Osteoblast (primary cell): ENCODE measurements around the gene FGF19. TPM values are rescaled to one million over a fixed set of nuclear protein-coding genes. Genes with fewer than 3 reads are reported as not detected.
A peak's percentile ranks its signal among the peaks of the same experiment; 100 is the strongest.

Experiments used
- DNase-seq: peaks from one replicate; pipeline ENCODE4 v3.0.0; 2011; ENCODE audit warnings: low spot score, mixed read lengths; ENCODE audit not compliant: insufficient read length; ENCODE audit errors: missing footprints
- H2AFZ ChIP-seq: 2 replicates; pipeline ENCODE4 v1.6.0; 2011; ENCODE audit warnings: mild to moderate bottlenecking, low read length
- H3K27ac ChIP-seq: 2 replicates; pipeline ENCODE4 v1.5.1; 2011; ENCODE audit warnings: mild to moderate bottlenecking, low read depth, low read length, moderate library complexity
- H3K27me3 ChIP-seq: 2 replicates; pipeline ENCODE4 v1.6.0; 2012; ENCODE audit warnings: mild to moderate bottlenecking, control low read depth, inconsistent platforms, low read length, moderate library complexity; ENCODE audit not compliant: insufficient read depth
- H3K36me3 ChIP-seq: 2 replicates; pipeline ENCODE4 v1.5.1; 2011; ENCODE audit warnings: mild to moderate bottlenecking, low read length, control low read depth, moderate library complexity; ENCODE audit not compliant: insufficient read depth
- H3K4me1 ChIP-seq: 2 replicates; pipeline ENCODE4 v1.5.1; 2011; ENCODE audit warnings: mild to moderate bottlenecking, low read length, control low read depth, moderate library complexity; ENCODE audit not compliant: insufficient read depth
- H3K4me2 ChIP-seq: 2 replicates; pipeline ENCODE4 v1.6.0; 2011; ENCODE audit warnings: mild to moderate bottlenecking, low read length; ENCODE audit not compliant: insufficient read depth
- H3K4me3 ChIP-seq: fragments of 200-600 bp; sonication (generic); 3 replicates; pipeline ENCODE4 v1.5.1; 2012; ENCODE audit warnings: mild to moderate bottlenecking, low read length, inconsistent platforms; ENCODE audit not compliant: insufficient read depth
- H3K79me2 ChIP-seq: 2 replicates; pipeline ENCODE4 v1.6.0; 2012; ENCODE audit warnings: mild to moderate bottlenecking, low read length, control low read depth, inconsistent platforms; ENCODE audit not compliant: insufficient read depth
- H3K9me3 ChIP-seq: 2 replicates; pipeline ENCODE4 v1.5.1; 2011; ENCODE audit warnings: low read depth, low read length, control low read depth
- H4K20me1 ChIP-seq: 2 replicates; pipeline ENCODE4 v1.6.0; 2012; ENCODE audit warnings: mild to moderate bottlenecking, low read length, control low read depth; ENCODE audit not compliant: insufficient read depth
- total RNA-seq: library from RNA; depleted of rRNA; stranded (reverse); fragments of >200 nt; gene quantifications from 2 replicates; pipeline ENCODE4 v1.2.3, GENCODE V29; 2012
- TF ChIP-seq, protein P1 (sequence below): IDR thresholded peaks from 2 replicates; pipeline ENCODE4 v1.5.1; 2011; ENCODE audit warnings: mild to moderate bottlenecking, low read depth, low read length, moderate library complexity; ENCODE audit errors: extremely low read depth

FGF19 gene
- total RNA-seq, 1 donor, result not detected

DNA sequence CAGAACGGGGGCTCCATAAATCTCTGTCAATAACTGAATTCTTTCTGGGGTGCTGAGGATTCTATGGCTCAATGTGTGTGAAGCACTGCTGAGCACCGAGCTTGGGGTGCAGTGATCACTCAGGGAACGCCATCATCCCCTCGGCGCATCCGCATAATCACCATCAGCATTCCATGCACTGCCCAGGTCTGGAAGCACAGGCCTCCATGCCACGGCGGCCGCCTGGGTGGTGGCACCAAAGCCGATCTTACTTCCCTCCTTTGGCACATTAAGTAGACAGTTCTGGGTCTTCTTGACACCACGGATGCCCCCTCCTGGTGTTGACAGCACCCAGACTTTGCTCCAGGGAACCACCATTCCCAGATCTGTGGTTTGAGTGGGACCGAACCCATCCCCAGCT is 44.2 kb downstream of the FGF19 start:
- Histone ChIP-seq H3K27me3 (no peaks in the 10 kb centered on the region), H3K4me3 (no peak overlapping the region), H3K9me3 (no peaks in the 10 kb centered on the region), H2AFZ (no peak overlapping the region), H3K79me2 (no peaks in the 10 kb centered on the region), H4K20me1 (peaks cover 22% of the 10 kb centered on the region), H3K4me2 (no peak overlapping the region), H3K36me3 (peaks cover 1% of the 10 kb centered on the region), H3K4me1 (peaks cover 10% of the 10 kb centered on the region), H3K27ac (no peak overlapping the region)
- TF ChIP-seq, protein P1, sequence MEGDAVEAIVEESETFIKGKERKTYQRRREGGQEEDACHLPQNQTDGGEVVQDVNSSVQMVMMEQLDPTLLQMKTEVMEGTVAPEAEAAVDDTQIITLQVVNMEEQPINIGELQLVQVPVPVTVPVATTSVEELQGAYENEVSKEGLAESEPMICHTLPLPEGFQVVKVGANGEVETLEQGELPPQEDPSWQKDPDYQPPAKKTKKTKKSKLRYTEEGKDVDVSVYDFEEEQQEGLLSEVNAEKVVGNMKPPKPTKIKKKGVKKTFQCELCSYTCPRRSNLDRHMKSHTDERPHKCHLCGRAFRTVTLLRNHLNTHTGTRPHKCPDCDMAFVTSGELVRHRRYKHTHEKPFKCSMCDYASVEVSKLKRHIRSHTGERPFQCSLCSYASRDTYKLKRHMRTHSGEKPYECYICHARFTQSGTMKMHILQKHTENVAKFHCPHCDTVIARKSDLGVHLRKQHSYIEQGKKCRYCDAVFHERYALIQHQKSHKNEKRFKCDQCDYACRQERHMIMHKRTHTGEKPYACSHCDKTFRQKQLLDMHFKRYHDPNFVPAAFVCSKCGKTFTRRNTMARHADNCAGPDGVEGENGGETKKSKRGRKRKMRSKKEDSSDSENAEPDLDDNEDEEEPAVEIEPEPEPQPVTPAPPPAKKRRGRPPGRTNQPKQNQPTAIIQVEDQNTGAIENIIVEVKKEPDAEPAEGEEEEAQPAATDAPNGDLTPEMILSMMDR, result no peak
- DNase-seq, result peak; percentile 61

DNA sequence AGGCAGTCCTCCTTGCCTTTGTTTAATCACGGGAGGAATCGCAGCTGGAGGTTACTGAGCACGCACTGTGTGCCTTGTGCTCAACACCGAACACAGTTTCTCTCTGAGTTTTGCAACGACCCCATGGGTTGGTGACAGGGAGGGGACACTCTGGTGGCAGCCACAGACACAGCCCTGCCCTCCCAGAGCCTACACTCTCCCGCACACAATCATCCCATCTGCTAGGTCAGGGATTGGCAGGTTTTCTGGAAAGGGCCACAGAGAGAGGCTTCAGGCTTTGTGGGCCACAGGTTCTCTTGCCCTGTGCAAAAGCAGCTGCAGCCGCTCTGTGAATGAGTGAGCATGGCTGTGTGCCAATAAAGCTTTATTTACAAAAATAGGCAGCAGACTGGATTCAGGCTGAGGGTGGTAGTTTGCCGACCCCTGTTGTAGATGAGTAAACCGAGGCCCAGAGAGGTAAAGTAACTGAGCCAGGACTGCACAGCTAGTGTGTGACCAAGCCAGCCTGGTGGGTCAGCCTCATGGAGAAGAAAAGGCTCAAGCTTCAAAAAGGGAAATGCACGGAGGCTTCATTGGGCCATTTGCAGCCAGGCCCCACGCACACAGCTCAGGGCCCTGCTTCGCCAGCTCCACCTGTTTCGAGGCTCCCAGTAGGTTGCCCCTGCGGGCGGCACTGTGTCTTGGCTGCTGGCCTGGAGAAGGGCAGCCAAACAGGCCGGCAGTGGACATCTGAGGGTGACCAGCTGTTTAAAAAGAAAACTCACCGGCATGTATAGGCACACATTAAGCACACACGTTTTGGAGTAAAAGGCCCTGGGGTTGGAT is 45.0 kb downstream of the FGF19 start:
- peaks cover 10% of the 10 kb centered on the region for H3K4me1 ChIP-seq
- DNase-seq, result peak; percentile 90
- peaks cover 9% of the 10 kb centered on the region for H3K36me3 ChIP-seq
- H3K27ac ChIP-seq, result no peak overlapping the region
- H3K4me3 ChIP-seq, result no peak overlapping the region
- H2AFZ ChIP-seq, result no peak overlapping the region
- H3K79me2 ChIP-seq, result no peaks in the 10 kb centered on the region
- H4K20me1 ChIP-seq, result peaks cover 30% of the 10 kb centered on the region
- TF ChIP-seq, protein P1, result no peak
- H3K27me3 ChIP-seq, result no peaks in the 10 kb centered on the region
- H3K4me2 ChIP-seq, result no peak overlapping the region
- no peaks in the 10 kb centered on the region for H3K9me3 ChIP-seq

DNA sequence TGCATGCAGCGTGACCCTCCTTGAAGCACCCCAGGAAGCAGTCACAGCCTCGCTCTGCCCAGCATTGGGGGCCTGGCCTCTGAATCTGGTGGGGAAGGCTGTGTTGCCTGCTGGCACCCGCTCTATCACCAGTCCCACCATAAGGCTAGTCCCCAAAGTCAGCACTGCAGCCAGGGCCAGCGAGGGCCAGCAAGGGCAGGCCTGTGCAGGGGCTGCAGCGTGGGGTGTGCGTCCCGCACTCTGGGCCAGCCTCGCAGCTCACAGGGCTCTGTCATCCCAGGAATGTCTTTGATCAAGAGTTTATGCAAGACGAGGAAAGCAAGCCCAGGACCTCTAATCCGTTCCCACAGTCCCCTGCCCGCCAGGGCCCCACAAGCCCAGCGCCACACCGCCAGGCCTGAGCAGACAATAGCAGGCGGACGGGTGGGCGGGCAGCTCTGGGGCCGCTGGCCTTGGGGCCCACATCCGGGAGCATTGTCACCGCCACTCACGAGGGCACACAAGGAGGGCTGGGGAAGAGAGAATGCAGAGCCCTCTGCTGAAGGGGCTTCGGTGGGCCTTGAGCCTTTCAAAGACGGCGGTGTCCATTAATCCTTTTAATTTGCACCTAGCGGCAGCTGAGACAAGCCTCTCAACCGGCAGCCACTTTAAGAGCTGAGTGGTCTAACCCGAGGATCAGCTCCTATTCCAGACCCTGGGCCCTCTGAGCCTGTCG is 45.8 kb downstream of the FGF19 start:
- Histone ChIP-seq H4K20me1 (peaks cover 37% of the 10 kb centered on the region), H3K79me2 (no peaks in the 10 kb centered on the region), H3K4me1 (peaks cover 10% of the 10 kb centered on the region), H3K27ac (no peak overlapping the region), H3K4me2 (no peak overlapping the region), H2AFZ (no peak overlapping the region), H3K4me3 (no peak overlapping the region), H3K27me3 (no peaks in the 10 kb centered on the region), H3K9me3 (no peaks in the 10 kb centered on the region), H3K36me3 (peaks cover 16% of the 10 kb centered on the region)
- TF ChIP-seq, protein P1, result no peak
- peak; percentile 87 for DNase-seq

DNA sequence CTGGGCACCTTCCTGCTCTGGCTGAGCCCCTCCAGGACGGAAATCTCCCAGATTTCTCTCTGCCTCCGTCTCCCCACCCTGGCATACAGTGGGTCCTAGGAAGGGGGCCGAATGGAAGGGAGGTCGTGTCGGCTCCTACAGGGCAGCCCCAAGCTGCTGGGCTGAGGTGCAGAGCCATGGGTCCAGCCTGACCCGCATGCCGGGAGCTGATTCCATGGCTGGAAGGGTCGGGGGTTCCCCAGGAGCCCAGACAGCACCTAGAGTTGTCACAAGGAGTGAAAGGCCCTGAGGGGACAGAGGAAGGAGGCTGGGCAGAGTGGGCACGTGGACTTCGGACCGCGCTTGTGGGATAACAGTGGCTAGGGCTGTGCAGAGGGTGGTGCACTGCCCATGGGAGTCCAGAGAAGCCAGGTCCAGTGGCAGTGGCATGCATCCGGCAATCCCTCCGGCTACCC is 46.3 kb downstream of the FGF19 start:
- Histone ChIP-seq H2AFZ (no peak overlapping the region), H4K20me1 (peaks cover 33% of the 10 kb centered on the region), H3K27ac (no peak overlapping the region), H3K27me3 (no peaks in the 10 kb centered on the region), H3K4me3 (no peak overlapping the region), H3K4me1 (peaks cover 8% of the 10 kb centered on the region), H3K36me3 (peaks cover 22% of the 10 kb centered on the region), H3K4me2 (no peak overlapping the region), H3K9me3 (no peaks in the 10 kb centered on the region), H3K79me2 (no peaks in the 10 kb centered on the region)
- TF ChIP-seq, protein P1, result no peak
- DNase-seq, result peak; percentile 75
